ENCODE measurements around the gene OR1F1.

DNA sequence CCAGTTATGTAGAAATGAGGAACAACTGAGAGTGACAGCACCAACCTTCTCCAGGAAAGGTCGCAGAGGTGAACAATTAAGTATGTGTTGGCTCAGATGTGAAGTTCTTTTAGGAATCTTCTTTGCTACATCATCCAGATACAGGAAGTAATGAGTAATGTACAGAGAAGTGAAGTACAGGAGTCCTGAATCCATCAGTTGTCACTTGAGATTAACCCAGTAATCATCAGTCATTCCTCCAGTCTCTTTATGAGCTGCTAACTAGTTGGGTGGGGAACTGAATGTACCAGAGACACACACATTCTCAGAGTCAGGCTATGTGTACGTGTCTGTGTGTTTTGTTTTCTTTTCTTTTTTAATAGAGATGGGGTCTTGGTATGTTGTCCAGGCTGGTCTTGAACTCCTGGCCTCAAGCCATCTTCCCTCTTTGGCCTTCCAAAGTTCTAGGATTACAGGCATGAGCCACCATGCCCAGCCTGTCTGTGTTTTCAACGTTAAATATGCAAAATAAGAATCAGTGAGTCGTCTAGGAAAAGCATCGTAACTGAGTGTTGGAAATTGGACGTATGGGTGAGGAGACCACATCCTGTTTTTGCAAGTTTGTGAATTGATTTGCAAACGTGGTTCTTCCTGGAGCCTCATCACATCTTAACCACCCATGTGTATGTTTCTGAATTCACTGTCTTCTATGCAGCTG, 27.0 kb downstream of the OR1F1 start:
- no peak for TF ChIP-seq POLR2A (IDR thresholded peaks at IDR 0.05)
- TF ChIP-seq, protein P1, sequence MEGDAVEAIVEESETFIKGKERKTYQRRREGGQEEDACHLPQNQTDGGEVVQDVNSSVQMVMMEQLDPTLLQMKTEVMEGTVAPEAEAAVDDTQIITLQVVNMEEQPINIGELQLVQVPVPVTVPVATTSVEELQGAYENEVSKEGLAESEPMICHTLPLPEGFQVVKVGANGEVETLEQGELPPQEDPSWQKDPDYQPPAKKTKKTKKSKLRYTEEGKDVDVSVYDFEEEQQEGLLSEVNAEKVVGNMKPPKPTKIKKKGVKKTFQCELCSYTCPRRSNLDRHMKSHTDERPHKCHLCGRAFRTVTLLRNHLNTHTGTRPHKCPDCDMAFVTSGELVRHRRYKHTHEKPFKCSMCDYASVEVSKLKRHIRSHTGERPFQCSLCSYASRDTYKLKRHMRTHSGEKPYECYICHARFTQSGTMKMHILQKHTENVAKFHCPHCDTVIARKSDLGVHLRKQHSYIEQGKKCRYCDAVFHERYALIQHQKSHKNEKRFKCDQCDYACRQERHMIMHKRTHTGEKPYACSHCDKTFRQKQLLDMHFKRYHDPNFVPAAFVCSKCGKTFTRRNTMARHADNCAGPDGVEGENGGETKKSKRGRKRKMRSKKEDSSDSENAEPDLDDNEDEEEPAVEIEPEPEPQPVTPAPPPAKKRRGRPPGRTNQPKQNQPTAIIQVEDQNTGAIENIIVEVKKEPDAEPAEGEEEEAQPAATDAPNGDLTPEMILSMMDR (IDR thresholded peaks at IDR 0.05) = no peak
